GM18517 (cell line): ENCODE measurements around the gene DGKG.

Source experiments
- ATAC-seq: cut with Tn5 transposase; IDR thresholded peaks from one replicate; pipeline ENCODE4 v1.9.1; 2021; ENCODE audit warnings: mild to moderate bottlenecking, moderate library complexity; ENCODE audit not compliant: unreplicated experiment

The DGKG gene

GRCh38 chr3:186216900-186217819 is 144.9 kb downstream of the DGKG start:
- ATAC-seq, result no peak

- no peak for ATAC-seq
Observed at GRCh38 chr3:186214670-186215069, 147.4 kb downstream of the DGKG start.

GRCh38 chr3:186213946-186214345 is 148.1 kb downstream of the DGKG start:
- no peak for ATAC-seq

- ATAC-seq, result no peak
Observed at GRCh38 chr3:186212611-186213010, 149.4 kb downstream of the DGKG start.

GRCh38 chr3:186210852-186211500 is 151.1 kb downstream of the DGKG start:
- ATAC-seq, result no peak

- no peak for ATAC-seq
Observed at GRCh38 chr3:186209810-186210752, 152.0 kb downstream of the DGKG start.

GRCh38 chr3:186208296-186208989 is 153.6 kb downstream of the DGKG start:
- no peak for ATAC-seq

- ATAC-seq, result no peak
Observed at GRCh38 chr3:186207515-186207914, 154.5 kb downstream of the DGKG start.

- ATAC-seq, result no peak
Observed at GRCh38 chr3:186200726-186201125, 161.3 kb downstream of the DGKG start.

GRCh38 chr3:186198442-186198841 is 163.6 kb downstream of the DGKG start:
- no peak for ATAC-seq

- ATAC-seq, result no peak
Observed at GRCh38 chr3:186194451-186194811, 167.6 kb downstream of the DGKG start.

- ATAC-seq, result no peak
Observed at GRCh38 chr3:186193534-186194450, 168.2 kb downstream of the DGKG start.

- no peak for ATAC-seq
Observed at GRCh38 chr3:186192823-186193222, 169.2 kb downstream of the DGKG start.

GRCh38 chr3:186189492-186189891 is 172.5 kb downstream of the DGKG start:
- ATAC-seq, result no peak

- no peak for ATAC-seq
Observed at GRCh38 chr3:186187401-186188275, 174.4 kb downstream of the DGKG start.

GRCh38 chr3:186185194-186185787 is 176.7 kb downstream of the DGKG start:
- no peak for ATAC-seq

GRCh38 chr3:186184021-186184420 is 178.0 kb downstream of the DGKG start:
- no peak for ATAC-seq

- ATAC-seq, result no peak
Observed at GRCh38 chr3:186182850-186183249, 179.2 kb downstream of the DGKG start.
